HepG2 (cell line): Measurements from ENCODE around the gene SLC7A4. TPM values are rescaled to one million over a fixed set of nuclear protein-coding genes. Genes with fewer than 3 reads are reported as not detected.

Experiments used
- ATAC-seq: fragments of 200-7000 bp; cut with Tn5 transposase; 3 replicates; pipeline ENCODE4 v1.9.1; 2020; ENCODE audit warnings: mild to moderate bottlenecking, moderate library complexity
- BruUV-seq: library from RNA; stranded (reverse); fragments of 400-500 nt; replicated peaks from 2 replicates; lab custom pipeline; 2021; lab: Mats Ljungman, UMichigan
- CTCF ChIA-PET: fragments of 300-600 bp; formaldehyde crosslinking; extraction: SDS; loops from one replicate; lab custom pipeline; 2021; ENCODE audit warnings: low total read pairs, inconsistent platforms, low intra/inter-chr PET ratio; lab: Yijun Ruan, JAX
- POLR2A ChIA-PET: fragments of 350-600 bp; sonication (Branson Sonifier 250); formaldehyde crosslinking; loops from one replicate; lab custom pipeline; 2020; ENCODE audit warnings: antibody characterized with exemption, inconsistent platforms; lab: Yijun Ruan, JAX
- DNase-seq: peaks from one replicate; pipeline ENCODE4 v3.0.0-alpha.2; 2015; ENCODE audit warnings: low spot score
- FAIRE-seq: peaks from 3 replicates; lab custom pipeline; 2011; peaks lifted over from hg19 to GRCh38; lab: Jason Lieb, UNC
- H2AFZ ChIP-seq: one replicate; pipeline ENCODE4 v1.6.1; 2011; ENCODE audit warnings: low read length, inconsistent platforms
- H3K27ac ChIP-seq: fragments of 300-600 bp; 3 replicates; pipeline ENCODE4 v1.8.0; 2011; ENCODE audit warnings: mixed run types, mild to moderate bottlenecking, mixed read lengths, low read length, inconsistent platforms; ENCODE audit not compliant: insufficient read depth; ENCODE audit errors: extremely low read length
- H3K27me3 ChIP-seq, 2 experiments: fragments of 200-600 bp in 1 of 2; 2 replicates in 1 of 2; 3 replicates in 1 of 2; pipeline versions ENCODE4 v1.6.0 to v1.8.0; 2011; ENCODE audit warnings: low read length in 2 of 2, mild to moderate bottlenecking in 2 of 2, moderate library complexity in 2 of 2, inconsistent platforms in 1 of 2; ENCODE audit not compliant: insufficient read depth in 2 of 2, control insufficient read depth in 1 of 2
- H3K36me3 ChIP-seq, 2 experiments: fragments of 200-600 bp in 1 of 2; replicated peaks in 1 of 2; 2 replicates in 1 of 2; 3 replicates in 1 of 2; pipeline versions ENCODE4 v1.5.1 to v1.8.0; 2011; ENCODE audit warnings: low read length in 2 of 2, inconsistent platforms in 1 of 2; ENCODE audit not compliant: insufficient read depth in 2 of 2, control insufficient read depth in 1 of 2
- H3K4me1 ChIP-seq: 2 replicates; pipeline ENCODE4 v1.5.1; 2012; ENCODE audit warnings: low read length, inconsistent platforms; ENCODE audit not compliant: insufficient read depth
- H3K4me2 ChIP-seq: 2 replicates; pipeline ENCODE4 v1.6.0; 2011; ENCODE audit warnings: low read depth, low read length, inconsistent platforms
- H3K4me3 ChIP-seq, 3 experiments: fragments of 200-600 bp in 1 of 3; sonication (generic), shearing (Covaris generic) in 1 of 3; replicated peaks in 1 of 3; 2 replicates each; pipeline ENCODE4 v1.5.1; 2011 to 2016; ENCODE audit warnings: low read length in 3 of 3, inconsistent platforms in 2 of 3, low read depth in 2 of 3, mild to moderate bottlenecking in 2 of 3, control low read depth in 1 of 3, mixed read lengths in 1 of 3; ENCODE audit not compliant: insufficient read depth in 1 of 3
- H3K79me2 ChIP-seq: one replicate; pipeline ENCODE4 v1.6.1; 2011; ENCODE audit warnings: low read length, inconsistent platforms; ENCODE audit not compliant: insufficient read depth
- H3K9ac ChIP-seq: 2 replicates; pipeline ENCODE4 v1.6.0; 2011; ENCODE audit warnings: mild to moderate bottlenecking, low read depth, low read length, inconsistent platforms; ENCODE audit not compliant: insufficient read depth
- H3K9me3 ChIP-seq: 2 replicates; pipeline ENCODE4 v1.5.1; 2012; ENCODE audit warnings: mild to moderate bottlenecking, low read length
- H4K20me1 ChIP-seq: 2 replicates; pipeline ENCODE4 v1.6.0; 2011; ENCODE audit warnings: inconsistent platforms, mild to moderate bottlenecking, low read length, moderate library complexity; ENCODE audit not compliant: insufficient read depth
- DNMT3B ChIP-seq: conservative IDR thresholded peaks from 2 replicates; pipeline ENCODE4 v1.6.1; 2016; ENCODE audit warnings: missing biosample characterization, control low read depth
- NFAT5 ChIP-seq: sonication (generic); formaldehyde crosslinking; IDR thresholded peaks from 2 replicates; pipeline ENCODE4 v1.4.0; 2020; ENCODE audit warnings: missing genetic modification reagents
- ZNF337 ChIP-seq: sonication (generic); formaldehyde crosslinking; IDR thresholded peaks from 2 replicates; pipeline ENCODE4 v1.5.1; 2020; ENCODE audit warnings: missing genetic modification reagents, low read depth, mild to moderate bottlenecking, borderline replicate concordance
- ZNF530 ChIP-seq: sonication (generic); formaldehyde crosslinking; IDR thresholded peaks from 2 replicates; pipeline ENCODE4 v1.5.0; 2020; ENCODE audit warnings: low read depth, mild to moderate bottlenecking, missing genetic modification reagents
- ZNF709 ChIP-seq: sonication (generic); formaldehyde crosslinking; IDR thresholded peaks from 2 replicates; pipeline ENCODE4 v1.5.0; 2020; ENCODE audit warnings: mild to moderate bottlenecking, missing genetic modification reagents
- WGBS: methylation state at CpG from one replicate; pipeline ENCODE4 v1.1.6; 2017; ENCODE audit warnings: low lambda C conversion rate; 5-methylcytosine and 5-hydroxymethylcytosine counted together
- in situ Hi-C: cut with HindIII; loops from 2 replicates; pipeline ENCODE4 v1.10.0; 2017; ENCODE audit warnings: low pct_unique_long_range_greater_than_20kb; ENCODE audit not compliant: extremely low pct_ligation_motif_present
- intact Hi-C: fragments of 100-400 bp; cut with micrococcal nuclease; formaldehyde crosslinking; loops from one replicate; pipeline ENCODE4 v1.10.0; 2022; ENCODE audit not compliant: unreplicated experiment
- polyA plus RNA-seq, 8 experiments: library from polyadenylated mRNA; depleted of rRNA in 3 of 8; stranded (reverse) in 7 of 8; unstranded in 1 of 8; fragments of >200 nt; fragmentation: Illumina TruSeq in 4 of 8; extraction: Trizol in 4 of 8; gene quantifications; 2 replicates each; pipeline versions ENCODE4 v1.2.1 to v1.2.3, GENCODE V29; 2011 to 2016; ENCODE audit warnings: low read depth in 4 of 8, missing spikeins in 1 of 8, mixed read lengths in 1 of 8; ENCODE audit not compliant: insufficient read depth in 1 of 8
- total RNA-seq, 5 experiments: library from RNA; depleted of rRNA; stranded (reverse); fragments of >200 nt; fragmentation: Illumina TruSeq; extraction: Trizol; gene quantifications; 2 replicates each; pipeline ENCODE4 v1.2.3, GENCODE V29; 2016; ENCODE audit warnings: low read depth in 1 of 5

The SLC7A4 gene
- total and polyA plus RNA-seq, 2 of the 13 experiments (the other 11 are each of a cell fraction or from before 2014, with no cell fraction given): not detected

GRCh38 chr22:21067901-21068680, 35.7 kb upstream of the SLC7A4 start:
- no peak for ATAC-seq
- no peak for TF ChIP-seq ZNF709 (CRISPR knock-in tag)
- no peak for TF ChIP-seq ZNF337 (CRISPR knock-in tag)
- no peak for TF ChIP-seq NFAT5 (CRISPR knock-in tag)
- TF ChIP-seq DNMT3B (CRISPR knock-in tag): no peak
- TF ChIP-seq ZNF530: no peak
- no peaks in the 10 kb centered on the region for H3K9me3 ChIP-seq
- H3K36me3 ChIP-seq: no peaks in the 10 kb centered on the region
- H4K20me1 ChIP-seq: no peaks in the 10 kb centered on the region
- ChIA-PET POLR2A (interaction anchor here (1.6 kb wide), 1 partner anchor 86 kb away, joined by 3 read pairs; the partner anchor contains the start of gene LZTR1), CTCF (no interaction called here)
- no peak overlapping the region for H2AFZ ChIP-seq
- no peak overlapping the region for H3K9ac ChIP-seq
- FAIRE-seq: no peak
- intact Hi-C loops (no loop called here), in situ Hi-C loops (no loop called here)
- H3K27me3 ChIP-seq: peaks cover 0 to 9% of the 10 kb centered on the region in 2 experiments; a peak in 3 of 5 replicates
- no peak for DNase-seq
- peaks cover 17% of the 10 kb centered on the region for H3K4me1 ChIP-seq
- no peak overlapping the region for H3K27ac ChIP-seq
- 78% methylated on average over 4 of the region's 12 CpGs for WGBS
- no peaks in the 10 kb centered on the region for H3K79me2 ChIP-seq
- no peak overlapping the region for H3K4me2 ChIP-seq
- no TSS peak for BruUV-seq
- H3K4me3 ChIP-seq: no peak overlapping the region
